A673 (cell line): ENCODE results near the gene SBF2.

Source experiments
- EZH2 ChIP-seq: fragments of 200-600 bp; sonication (generic); IDR thresholded peaks from 2 replicates; pipeline ENCODE4 v1.6.1; 2017; ENCODE audit warnings: borderline replicate concordance, low read depth, mild to moderate bottlenecking, mixed read lengths, antibody characterized with exemption, low read length; ENCODE audit not compliant: poor library complexity, severe bottlenecking
- TF ChIP-seq, protein P1 (sequence below): fragments of 300-800, 200-600 bp; sonication (generic); conservative IDR thresholded peaks from 2 replicates; pipeline ENCODE4 v1.5.1; 2017; ENCODE audit warnings: low read depth, mild to moderate bottlenecking, antibody characterized with exemption, low read length, moderate library complexity, mixed read lengths

DNA sequence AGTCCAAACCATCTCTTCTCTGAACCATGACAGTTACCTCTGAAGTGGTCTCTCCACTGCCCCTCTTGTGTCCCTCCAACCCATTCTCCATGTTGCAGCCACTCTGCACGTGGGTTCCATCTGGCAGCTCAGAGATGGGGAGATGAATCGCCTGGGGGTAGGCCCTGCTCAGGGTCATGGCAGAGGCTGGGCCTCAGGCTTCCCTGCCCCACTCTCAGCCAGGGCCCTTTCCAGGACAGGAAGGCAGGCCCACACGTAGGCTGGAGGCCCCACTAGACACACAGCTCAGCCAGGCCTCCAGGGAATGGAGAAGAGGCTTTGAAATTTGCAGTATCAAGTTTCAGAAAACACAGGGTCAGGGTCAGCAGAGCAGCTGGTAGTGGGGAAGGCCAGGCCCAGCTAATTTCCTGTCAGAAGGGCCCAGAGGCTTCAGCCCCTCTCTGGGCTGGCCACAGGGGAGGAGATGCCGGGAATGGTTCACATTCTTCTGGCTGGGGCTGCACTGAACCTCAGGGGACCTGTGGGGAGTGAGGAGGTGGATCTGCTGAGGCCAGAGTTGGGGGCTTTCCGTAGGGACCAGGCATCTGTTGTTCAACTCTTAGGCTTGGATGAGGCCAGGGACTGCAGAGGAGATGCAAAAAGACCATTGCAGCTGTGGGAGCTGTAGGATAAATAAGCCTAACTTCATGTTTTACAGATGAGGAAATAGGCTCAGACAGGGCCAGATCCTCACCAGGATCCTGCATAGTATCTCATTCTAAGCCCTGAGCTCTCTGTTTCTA lies 528.5 kb downstream of the SBF2 start:
- TF ChIP-seq, protein P1, sequence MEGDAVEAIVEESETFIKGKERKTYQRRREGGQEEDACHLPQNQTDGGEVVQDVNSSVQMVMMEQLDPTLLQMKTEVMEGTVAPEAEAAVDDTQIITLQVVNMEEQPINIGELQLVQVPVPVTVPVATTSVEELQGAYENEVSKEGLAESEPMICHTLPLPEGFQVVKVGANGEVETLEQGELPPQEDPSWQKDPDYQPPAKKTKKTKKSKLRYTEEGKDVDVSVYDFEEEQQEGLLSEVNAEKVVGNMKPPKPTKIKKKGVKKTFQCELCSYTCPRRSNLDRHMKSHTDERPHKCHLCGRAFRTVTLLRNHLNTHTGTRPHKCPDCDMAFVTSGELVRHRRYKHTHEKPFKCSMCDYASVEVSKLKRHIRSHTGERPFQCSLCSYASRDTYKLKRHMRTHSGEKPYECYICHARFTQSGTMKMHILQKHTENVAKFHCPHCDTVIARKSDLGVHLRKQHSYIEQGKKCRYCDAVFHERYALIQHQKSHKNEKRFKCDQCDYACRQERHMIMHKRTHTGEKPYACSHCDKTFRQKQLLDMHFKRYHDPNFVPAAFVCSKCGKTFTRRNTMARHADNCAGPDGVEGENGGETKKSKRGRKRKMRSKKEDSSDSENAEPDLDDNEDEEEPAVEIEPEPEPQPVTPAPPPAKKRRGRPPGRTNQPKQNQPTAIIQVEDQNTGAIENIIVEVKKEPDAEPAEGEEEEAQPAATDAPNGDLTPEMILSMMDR, result no peak
- no peak for TF ChIP-seq EZH2
